PFSK-1 (cell line): Measurements from ENCODE around the gene ING4.

Experiments used
- FOXP2 ChIP-seq: optimal IDR thresholded peaks from 2 replicates; pipeline ENCODE3; 2011; ENCODE audit warnings: borderline replicate concordance, control low read depth, inconsistent platforms; ENCODE audit not compliant: insufficient read depth; ENCODE audit errors: extremely low read length, extremely low read depth
- POLR2AphosphoS5 ChIP-seq: IDR thresholded peaks from 2 replicates; pipeline ENCODE4 v1.6.1; 2012; ENCODE audit warnings: low read depth, mild to moderate bottlenecking, control low read depth, low read length, moderate library complexity
- REST ChIP-seq, 2 experiments: IDR thresholded peaks; 2 replicates each; pipeline versions ENCODE4 v1.6.1 to v1.8.0; 2011 to 2012; ENCODE audit warnings: low read depth in 2 of 2, low read length in 2 of 2, control low read depth in 1 of 2, inconsistent platforms in 1 of 2, mild to moderate bottlenecking in 1 of 2, moderate library complexity in 1 of 2; ENCODE audit not compliant: insufficient read depth in 1 of 2
- SIN3A ChIP-seq: IDR thresholded peaks from 2 replicates; pipeline ENCODE4 v1.6.1; 2012; ENCODE audit warnings: mild to moderate bottlenecking, low read length, moderate library complexity, borderline replicate concordance; ENCODE audit not compliant: insufficient read depth
- TAF1 ChIP-seq: IDR thresholded peaks from 2 replicates; pipeline ENCODE4 v1.6.1; 2012; ENCODE audit warnings: low read length, control low read depth, borderline replicate concordance; ENCODE audit not compliant: insufficient read depth

The ING4 gene

GRCh38 chr12:6627616-6628015, 35.3 kb downstream of the ING4 start:
- TF ChIP-seq POLR2AphosphoS5 (no peak), REST (IDR thresholded peaks at IDR 0.05; ENCODE audit: insufficient read depth in 1 of 2, low read depth in 2 of 2, low read length in 2 of 2) (no peak), FOXP2 (no peak), TAF1 (no peak), SIN3A (no peak)

GRCh38 chr12:6626654-6627283, 36.1 kb downstream of the ING4 start:
- TF ChIP-seq FOXP2 (no peak), REST (IDR thresholded peaks at IDR 0.05; ENCODE audit: insufficient read depth in 1 of 2, low read depth in 2 of 2, low read length in 2 of 2) (no peak), POLR2AphosphoS5 (no peak), SIN3A (no peak), TAF1 (no peak)

- TF ChIP-seq REST (IDR thresholded peaks at IDR 0.05; ENCODE audit: insufficient read depth in 1 of 2, low read depth in 2 of 2, low read length in 2 of 2) (no peak), TAF1 (no peak), SIN3A (no peak), POLR2AphosphoS5 (no peak), FOXP2 (no peak)
These were observed 42.0 kb downstream of the ING4 start for GRCh38 chr12:6620885-6621274.

- TF ChIP-seq POLR2AphosphoS5 (no peak), SIN3A (no peak), TAF1 (no peak), REST (IDR thresholded peaks at IDR 0.05; ENCODE audit: insufficient read depth in 1 of 2, low read depth in 2 of 2, low read length in 2 of 2) (no peak), FOXP2 (no peak)
These were observed 42.6 kb downstream of the ING4 start for GRCh38 chr12:6620137-6620884.
